A673 (cell line): ENCODE results near the gene CPED1.

Experiments used
- EZH2 ChIP-seq: fragments of 200-600 bp; sonication (generic); IDR thresholded peaks from 2 replicates; pipeline ENCODE4 v1.6.1; 2017; ENCODE audit warnings: borderline replicate concordance, low read depth, mild to moderate bottlenecking, mixed read lengths, antibody characterized with exemption, low read length; ENCODE audit not compliant: poor library complexity, severe bottlenecking
- TF ChIP-seq, protein P1 (sequence below): fragments of 300-800, 200-600 bp; sonication (generic); conservative IDR thresholded peaks from 2 replicates; pipeline ENCODE4 v1.5.1; 2017; ENCODE audit warnings: low read depth, mild to moderate bottlenecking, antibody characterized with exemption, low read length, moderate library complexity, mixed read lengths

DNA sequence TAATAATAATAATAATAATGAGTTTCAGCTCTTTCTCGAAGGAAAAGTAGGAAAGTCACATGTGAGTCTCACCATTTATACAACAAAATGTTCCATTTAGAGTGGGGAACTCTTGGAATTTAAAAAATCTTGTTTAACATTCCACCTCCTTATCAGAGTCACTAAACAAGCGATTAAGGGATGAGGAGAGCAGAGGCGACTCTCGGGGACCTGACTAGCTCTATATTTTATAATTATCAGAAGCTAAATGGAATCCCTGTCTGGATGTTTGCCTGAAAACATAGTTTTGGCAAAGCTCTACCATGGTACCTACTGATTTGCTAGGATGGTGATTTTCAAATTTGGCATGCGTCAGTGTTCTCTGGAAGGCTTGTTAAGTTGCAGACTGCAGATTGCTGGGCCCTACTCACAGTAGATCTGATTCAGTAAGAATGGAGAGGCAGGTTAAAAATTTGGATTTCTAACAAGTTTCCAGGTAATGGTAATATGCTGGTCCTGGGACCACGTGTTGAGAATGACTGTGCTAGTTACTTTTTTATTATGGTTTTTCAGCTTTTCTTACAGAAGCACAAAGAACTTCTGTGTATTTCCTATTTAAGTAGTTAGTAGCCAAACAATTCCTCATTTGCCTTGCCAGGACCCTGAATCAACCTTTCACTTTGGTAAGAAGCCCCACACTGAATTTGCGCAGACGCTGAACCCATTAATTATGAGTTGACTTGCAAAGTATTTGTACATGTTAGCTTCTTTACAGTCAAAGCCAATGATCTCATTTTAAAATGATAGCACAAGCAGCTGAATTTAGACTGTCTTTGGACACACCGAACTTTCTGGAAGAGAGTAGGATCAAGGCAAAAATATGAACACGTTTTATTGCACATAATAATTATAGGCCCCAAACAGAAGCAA, 39.5 kb downstream of the CPED1 start:
- TF ChIP-seq, protein P1, sequence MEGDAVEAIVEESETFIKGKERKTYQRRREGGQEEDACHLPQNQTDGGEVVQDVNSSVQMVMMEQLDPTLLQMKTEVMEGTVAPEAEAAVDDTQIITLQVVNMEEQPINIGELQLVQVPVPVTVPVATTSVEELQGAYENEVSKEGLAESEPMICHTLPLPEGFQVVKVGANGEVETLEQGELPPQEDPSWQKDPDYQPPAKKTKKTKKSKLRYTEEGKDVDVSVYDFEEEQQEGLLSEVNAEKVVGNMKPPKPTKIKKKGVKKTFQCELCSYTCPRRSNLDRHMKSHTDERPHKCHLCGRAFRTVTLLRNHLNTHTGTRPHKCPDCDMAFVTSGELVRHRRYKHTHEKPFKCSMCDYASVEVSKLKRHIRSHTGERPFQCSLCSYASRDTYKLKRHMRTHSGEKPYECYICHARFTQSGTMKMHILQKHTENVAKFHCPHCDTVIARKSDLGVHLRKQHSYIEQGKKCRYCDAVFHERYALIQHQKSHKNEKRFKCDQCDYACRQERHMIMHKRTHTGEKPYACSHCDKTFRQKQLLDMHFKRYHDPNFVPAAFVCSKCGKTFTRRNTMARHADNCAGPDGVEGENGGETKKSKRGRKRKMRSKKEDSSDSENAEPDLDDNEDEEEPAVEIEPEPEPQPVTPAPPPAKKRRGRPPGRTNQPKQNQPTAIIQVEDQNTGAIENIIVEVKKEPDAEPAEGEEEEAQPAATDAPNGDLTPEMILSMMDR, result no peak
- TF ChIP-seq EZH2, result no peak
